ENCODE measurements around the gene AFG1L.
A peak's percentile ranks its signal among the peaks of the same experiment; 100 is the strongest.

AFG1L gene

DNA sequence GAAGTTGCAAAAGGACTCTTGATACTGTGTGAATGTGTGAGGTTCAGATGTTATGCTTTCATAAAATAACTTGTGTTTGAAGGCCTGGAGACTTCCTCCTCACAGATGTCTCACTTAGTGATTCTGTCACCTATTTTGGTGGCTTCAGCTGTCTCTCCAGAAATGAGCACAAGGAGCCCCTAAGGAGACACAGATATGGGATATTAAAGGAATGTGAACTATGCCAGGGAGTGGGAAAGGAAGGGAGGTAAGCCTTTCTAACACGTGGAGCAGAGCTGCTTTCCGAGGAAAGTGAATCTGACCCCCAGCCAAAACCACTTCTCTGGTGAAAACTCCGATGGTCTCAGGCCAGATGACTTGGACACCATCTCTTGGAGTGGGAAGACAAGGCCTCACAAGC is 255.4 kb downstream of the AFG1L start:
- TF ChIP-seq ZFX (IDR thresholded peaks at IDR 0.05), result no peak
- TF ChIP-seq, protein P1, sequence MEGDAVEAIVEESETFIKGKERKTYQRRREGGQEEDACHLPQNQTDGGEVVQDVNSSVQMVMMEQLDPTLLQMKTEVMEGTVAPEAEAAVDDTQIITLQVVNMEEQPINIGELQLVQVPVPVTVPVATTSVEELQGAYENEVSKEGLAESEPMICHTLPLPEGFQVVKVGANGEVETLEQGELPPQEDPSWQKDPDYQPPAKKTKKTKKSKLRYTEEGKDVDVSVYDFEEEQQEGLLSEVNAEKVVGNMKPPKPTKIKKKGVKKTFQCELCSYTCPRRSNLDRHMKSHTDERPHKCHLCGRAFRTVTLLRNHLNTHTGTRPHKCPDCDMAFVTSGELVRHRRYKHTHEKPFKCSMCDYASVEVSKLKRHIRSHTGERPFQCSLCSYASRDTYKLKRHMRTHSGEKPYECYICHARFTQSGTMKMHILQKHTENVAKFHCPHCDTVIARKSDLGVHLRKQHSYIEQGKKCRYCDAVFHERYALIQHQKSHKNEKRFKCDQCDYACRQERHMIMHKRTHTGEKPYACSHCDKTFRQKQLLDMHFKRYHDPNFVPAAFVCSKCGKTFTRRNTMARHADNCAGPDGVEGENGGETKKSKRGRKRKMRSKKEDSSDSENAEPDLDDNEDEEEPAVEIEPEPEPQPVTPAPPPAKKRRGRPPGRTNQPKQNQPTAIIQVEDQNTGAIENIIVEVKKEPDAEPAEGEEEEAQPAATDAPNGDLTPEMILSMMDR (conservative IDR thresholded peaks at IDR 0.05), result no peak
- no peak overlapping the region for H3K27ac ChIP-seq

DNA sequence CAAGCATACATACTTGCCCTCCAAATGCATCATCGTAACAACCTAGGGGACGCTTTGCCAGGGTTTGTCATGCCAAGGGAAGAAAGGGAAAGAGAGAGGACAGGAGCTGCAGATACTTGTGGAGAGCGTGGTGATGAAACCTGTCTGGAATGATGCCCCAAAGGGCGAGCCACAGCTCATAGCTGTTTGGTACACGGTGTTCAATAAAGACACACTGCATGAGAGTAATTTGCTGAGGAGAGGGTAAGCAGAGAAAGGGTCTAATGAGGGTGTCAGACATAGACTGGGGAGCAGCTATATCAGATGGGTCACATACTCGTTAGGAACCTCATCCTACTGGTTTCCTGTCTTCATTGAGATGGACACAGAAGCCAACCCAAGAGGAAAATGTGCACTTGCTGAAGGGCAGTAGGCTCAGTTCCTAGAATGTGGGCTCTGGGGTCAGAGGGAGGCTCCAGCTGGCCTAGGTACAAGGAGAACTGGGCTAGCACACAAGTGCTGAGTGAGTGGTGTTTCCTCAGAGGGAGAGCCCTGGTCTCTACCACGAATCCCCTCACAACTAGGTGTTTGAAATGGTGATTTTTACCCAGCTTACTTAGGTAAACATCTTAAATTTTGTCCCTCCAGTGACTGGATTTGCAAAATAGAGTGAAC is 260.7 kb downstream of the AFG1L start:
- H3K27ac ChIP-seq, result no peak overlapping the region
- TF ChIP-seq, protein P1 (conservative IDR thresholded peaks at IDR 0.05), result no peak
- TF ChIP-seq ZFX (IDR thresholded peaks at IDR 0.05), result no peak

DNA sequence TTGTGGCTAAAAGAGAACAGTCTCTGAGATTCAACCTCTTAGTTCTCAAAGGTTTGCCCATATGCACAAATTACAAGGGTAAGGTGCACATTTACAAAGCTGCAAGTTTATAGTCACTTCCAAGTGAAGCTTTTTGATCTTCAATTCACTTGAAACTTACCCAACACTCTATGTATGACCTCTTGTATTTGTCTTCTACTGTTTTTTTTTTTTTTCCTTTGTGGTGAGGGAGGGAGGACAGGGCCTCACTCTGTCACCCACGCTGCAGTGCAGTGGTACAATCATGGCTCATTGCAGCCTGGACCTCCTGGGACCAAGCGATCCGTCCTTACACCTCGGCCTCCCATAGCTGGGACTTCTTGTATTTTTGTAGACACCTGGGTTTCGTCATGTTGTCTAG is 261.4 kb downstream of the AFG1L start:
- no peak overlapping the region for H3K27ac ChIP-seq
- no peak for TF ChIP-seq ZFX (IDR thresholded peaks at IDR 0.05)
- TF ChIP-seq, protein P1 (conservative IDR thresholded peaks at IDR 0.05), result no peak

DNA sequence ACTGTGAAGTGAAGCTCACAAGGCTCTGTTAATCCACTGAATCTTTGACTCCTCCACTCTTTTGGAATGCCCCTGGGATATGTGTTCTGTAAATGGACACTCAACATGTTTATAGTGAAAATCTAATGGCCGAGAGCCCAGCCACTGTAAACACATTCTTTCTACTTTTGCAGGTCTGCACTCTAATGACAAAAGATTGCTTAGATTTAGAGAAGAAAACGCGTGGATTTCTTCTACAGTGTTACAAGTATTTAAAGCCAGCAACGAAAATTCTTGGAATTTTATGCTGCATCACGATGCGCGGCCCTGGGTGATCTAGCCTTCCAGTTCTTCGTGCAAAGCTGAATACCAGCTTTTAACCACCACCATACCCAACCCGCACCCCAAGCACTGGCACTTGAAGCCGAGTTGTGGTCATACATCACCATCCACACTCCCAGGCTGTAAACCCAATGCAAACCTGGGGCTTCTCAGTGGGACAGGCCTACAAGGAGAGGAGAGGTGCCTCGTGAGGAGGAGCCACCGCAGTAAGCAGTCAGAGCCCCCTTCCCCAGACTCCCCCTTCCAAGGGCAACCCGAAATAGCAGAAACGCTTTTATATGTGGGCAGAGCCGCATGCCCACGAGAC is 262.1 kb downstream of the AFG1L start:
- TF ChIP-seq, protein P1 (conservative IDR thresholded peaks at IDR 0.05), result no peak
- TF ChIP-seq ZFX (IDR thresholded peaks at IDR 0.05), result no peak
- H3K27ac ChIP-seq, result peak overlapping the region; percentile 94

DNA sequence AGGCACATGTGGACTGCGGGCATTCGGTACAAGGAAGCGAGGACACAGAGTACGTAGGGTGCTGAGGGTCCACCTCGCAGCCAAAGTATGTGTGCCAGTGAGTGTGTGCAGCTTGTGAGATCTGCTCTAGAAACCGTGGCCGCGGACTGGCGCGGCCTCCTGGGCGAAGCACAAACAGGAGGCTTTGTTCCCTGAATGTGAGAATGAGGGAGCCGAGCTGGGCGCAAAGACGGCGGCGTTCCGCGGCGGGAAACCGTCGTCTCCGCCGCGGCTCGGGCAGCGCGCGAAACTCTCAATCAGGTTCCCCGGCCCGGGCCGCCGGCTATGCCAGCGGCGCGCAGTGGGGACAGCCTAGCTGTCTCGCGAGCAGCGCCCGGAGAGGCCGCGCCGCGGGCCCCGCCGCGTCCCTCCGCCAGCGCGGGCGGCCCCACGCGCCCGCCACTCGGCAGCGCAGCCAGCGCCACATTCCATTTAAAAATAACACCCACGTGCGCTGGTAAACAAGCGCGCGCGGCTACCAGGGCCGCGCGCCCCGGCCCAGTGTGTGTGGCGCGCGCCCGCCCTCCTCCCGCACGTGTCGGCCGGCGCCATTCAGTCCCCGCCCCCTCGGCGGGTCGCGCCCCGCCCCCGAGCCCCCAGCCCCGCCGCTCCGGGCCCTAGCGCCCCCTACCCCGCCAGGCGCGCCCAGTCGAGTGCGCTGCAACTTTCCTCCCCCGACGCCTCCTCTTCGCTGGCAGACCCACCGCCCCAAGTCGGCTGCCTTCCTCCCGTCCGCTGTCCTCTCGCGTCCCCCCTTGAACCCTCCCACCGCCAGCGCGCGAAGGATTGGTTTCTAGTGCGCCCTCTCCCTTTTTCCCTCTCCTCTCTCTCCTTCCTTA is 262.9 kb downstream of the AFG1L start:
- TF ChIP-seq ZFX (IDR thresholded peaks at IDR 0.05), result peak; percentile 33; the same call in 1 of the 2 replicates
- TF ChIP-seq, protein P1 (conservative IDR thresholded peaks at IDR 0.05), result peak; percentile 17; the same call in 1 of the 2 replicates
- H3K27ac ChIP-seq, result peak overlapping the region; percentile 94

DNA sequence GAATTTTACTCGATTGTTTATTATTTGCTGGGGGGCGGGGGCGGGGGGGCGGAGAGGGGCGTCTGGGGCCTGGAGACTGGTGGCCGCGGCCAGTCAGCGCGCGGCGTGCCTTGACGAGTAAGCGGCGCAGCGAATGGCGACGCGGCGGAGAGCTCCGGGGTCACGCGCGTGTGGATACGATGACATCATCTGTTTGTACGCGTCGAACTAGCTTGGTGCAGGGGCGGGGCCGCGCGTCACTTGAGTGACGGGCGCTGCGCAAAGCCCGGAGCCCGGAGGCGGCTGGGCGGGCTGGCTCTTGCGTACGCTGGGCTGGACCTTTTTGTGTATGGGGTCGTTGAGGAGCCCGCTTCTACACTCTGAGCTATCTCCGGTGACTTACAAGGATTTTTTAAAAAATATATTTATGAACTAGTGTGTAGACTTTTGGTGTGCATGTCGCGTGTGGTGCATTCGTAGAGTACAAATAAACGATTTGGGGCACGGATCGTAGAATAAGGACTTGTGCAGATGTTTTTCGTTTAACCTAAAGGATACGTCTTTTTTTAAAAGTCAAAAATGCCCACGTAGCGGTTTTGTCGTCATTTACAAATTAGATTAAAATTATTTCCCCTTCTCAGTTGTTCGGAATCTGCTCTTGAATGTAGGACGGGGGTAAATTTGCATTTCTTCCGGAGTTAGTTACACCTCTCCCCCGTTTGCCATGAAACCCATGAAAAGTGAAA is 263.7 kb downstream of the AFG1L start:
- H3K27ac ChIP-seq, result peak overlapping the region; percentile 94
- TF ChIP-seq ZFX (IDR thresholded peaks at IDR 0.05), result no peak
- TF ChIP-seq, protein P1 (conservative IDR thresholded peaks at IDR 0.05), result no peak

Measured in C4-2B (cell line).